PFSK-1 (cell line): ENCODE measurements around the gene CMIP.

ENCODE experiments used
- POLR2AphosphoS5 ChIP-seq: IDR thresholded peaks from 2 replicates; pipeline ENCODE4 v1.6.1; 2012; ENCODE audit warnings: low read depth, mild to moderate bottlenecking, control low read depth, low read length, moderate library complexity
- REST ChIP-seq, 2 experiments: IDR thresholded peaks; 2 replicates each; pipeline versions ENCODE4 v1.6.1 to v1.8.0; 2011 to 2012; ENCODE audit warnings: low read depth in 2 of 2, low read length in 2 of 2, control low read depth in 1 of 2, inconsistent platforms in 1 of 2, mild to moderate bottlenecking in 1 of 2, moderate library complexity in 1 of 2; ENCODE audit not compliant: insufficient read depth in 1 of 2
- SIN3A ChIP-seq: IDR thresholded peaks from 2 replicates; pipeline ENCODE4 v1.6.1; 2012; ENCODE audit warnings: mild to moderate bottlenecking, low read length, moderate library complexity, borderline replicate concordance; ENCODE audit not compliant: insufficient read depth
- TAF1 ChIP-seq: IDR thresholded peaks from 2 replicates; pipeline ENCODE4 v1.6.1; 2012; ENCODE audit warnings: low read length, control low read depth, borderline replicate concordance; ENCODE audit not compliant: insufficient read depth

- no peak for TF ChIP-seq REST (IDR thresholded peaks at IDR 0.05; ENCODE audit: insufficient read depth in 1 of 2, low read depth in 2 of 2, low read length in 2 of 2)
- TF ChIP-seq POLR2AphosphoS5, result no peak
- no peak for TF ChIP-seq TAF1
- no peak for TF ChIP-seq SIN3A
These were observed 108.1 kb downstream of the CMIP start for GRCh38 chr16:81552743-81553079.
